ENCODE results near the gene SETD2.

SETD2 gene

DNA sequence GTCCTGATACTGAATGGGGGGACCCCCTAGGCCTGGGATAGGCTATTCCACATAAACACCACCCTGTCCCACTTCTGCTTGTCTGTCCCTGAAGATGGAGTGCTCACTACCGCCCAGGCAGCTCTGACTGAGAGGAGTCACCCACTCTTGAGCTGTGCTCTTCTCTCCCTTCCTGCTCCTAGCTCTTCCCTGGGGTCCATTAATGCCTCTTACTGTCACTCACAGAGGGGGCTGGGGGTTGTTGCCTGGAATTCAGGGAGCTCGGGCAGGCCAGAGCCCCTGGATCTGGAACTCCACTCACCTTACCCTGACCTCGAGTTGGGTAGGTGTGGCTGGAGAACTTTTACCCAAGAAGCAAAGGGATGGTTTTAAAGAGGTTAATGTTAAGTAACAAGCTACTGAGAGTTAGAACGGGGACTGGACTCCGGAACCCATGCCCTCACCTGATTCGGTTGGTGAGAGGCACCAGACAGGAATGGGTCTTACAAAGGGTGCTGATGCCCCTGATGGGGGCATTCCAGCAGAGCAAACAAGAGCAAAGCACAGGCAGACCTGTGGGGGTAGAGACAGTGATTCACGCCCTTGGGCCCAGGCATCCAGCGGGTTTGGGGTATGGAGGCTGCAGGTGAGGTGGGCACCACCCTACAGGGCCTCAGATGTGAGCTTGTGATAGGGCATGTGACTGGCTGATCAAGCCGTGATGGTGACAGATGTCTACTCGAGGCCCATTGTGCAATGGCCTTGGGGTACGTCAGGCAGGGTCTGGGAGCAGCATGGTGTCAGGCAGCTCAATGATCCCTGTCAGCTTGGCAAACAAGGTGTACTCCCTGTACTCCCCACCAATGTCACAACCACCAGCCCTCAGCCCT is 179.1 kb downstream of the SETD2 start:
- no peak for DNase-seq (ENCODE audit: low spot score)

- no peak for DNase-seq (ENCODE audit: low spot score)
Observed at GRCh38 chr3:46982546-46982945, 181.4 kb downstream of the SETD2 start.

GRCh38 chr3:46981932-46982471 is 181.9 kb downstream of the SETD2 start:
- DNase-seq (ENCODE audit: low spot score): no peak

GRCh38 chr3:46979958-46980497 is 183.9 kb downstream of the SETD2 start:
- no peak for DNase-seq (ENCODE audit: low spot score)

DNA sequence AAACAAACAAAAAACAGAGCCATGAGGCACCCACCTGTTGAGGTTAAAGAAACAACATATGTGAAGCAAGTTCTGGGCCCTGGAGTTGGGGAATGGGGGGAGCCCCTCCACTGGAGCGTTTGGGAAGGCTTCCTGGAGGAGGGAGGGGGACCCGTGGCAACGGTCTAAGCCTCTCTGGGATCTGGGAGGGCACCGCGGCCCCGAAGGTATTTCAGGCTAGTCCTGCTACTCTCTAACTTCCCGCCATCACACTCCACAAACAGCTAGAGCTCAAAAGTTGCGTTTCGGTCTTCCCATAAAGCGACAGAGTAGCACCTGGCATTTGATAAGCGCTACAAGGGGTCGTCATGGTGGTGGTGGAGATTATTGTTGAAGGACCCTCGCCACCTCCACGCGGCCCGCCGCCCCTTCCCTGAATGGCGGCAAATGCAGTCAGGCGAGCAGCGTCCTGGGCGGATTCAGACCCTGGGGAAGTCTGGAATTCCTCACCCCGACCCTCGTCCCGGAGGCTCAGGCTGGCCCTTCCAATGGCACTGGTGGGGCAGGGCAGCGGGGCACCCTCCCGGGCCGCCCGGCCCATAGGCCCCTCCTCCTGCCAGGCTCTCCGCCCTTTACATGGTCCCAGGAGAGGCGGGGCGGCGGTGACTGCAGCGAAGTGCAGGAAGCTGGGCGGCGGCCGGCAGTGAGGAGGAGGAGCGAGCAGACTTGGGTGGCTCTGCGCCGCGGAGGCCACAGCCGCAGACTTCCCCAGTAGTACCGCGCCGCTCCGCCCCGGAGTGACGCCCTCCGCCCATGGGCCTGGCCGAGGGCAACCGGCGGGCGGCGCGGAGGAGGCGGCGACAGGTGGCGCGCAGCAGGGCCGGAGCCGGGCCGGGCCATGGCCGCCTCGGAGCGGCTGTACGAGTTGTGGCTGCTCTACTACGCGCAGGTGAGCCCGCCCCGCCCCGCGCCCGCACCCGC is 184.6 kb downstream of the SETD2 start, which contains the start of gene NBEAL2:
Gene NBEAL2 (plus strand): TSS at position 682 of the 960 bp plus-strand sequence. CDS start 196 bp downstream, at position 878.
- DNase-seq (ENCODE audit: low spot score): peak; percentile 96

DNA sequence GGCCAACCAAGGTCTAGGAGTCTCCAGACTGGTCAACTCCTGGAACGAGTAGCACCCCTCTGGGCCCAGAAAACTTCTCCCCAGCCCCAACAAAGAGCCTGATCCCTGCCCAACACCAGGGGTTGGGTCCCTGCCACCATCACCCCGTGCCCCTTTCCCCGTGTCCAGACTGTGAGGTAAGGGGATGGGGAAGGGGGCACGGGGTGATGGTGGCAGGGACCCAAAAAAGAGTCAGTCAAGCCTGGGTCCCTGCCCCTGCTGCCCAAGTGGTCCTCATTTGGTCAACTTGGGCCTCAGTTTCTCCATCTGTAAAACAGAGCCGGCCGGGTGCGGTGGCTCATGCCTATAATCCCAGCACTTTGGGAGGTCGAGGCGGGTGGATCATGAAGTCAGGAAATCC is 185.5 kb downstream of the SETD2 start:
- no peak for DNase-seq (ENCODE audit: low spot score)

GRCh38 chr3:46977811-46978195 is 186.1 kb downstream of the SETD2 start:
- DNase-seq (ENCODE audit: low spot score): no peak

DNA sequence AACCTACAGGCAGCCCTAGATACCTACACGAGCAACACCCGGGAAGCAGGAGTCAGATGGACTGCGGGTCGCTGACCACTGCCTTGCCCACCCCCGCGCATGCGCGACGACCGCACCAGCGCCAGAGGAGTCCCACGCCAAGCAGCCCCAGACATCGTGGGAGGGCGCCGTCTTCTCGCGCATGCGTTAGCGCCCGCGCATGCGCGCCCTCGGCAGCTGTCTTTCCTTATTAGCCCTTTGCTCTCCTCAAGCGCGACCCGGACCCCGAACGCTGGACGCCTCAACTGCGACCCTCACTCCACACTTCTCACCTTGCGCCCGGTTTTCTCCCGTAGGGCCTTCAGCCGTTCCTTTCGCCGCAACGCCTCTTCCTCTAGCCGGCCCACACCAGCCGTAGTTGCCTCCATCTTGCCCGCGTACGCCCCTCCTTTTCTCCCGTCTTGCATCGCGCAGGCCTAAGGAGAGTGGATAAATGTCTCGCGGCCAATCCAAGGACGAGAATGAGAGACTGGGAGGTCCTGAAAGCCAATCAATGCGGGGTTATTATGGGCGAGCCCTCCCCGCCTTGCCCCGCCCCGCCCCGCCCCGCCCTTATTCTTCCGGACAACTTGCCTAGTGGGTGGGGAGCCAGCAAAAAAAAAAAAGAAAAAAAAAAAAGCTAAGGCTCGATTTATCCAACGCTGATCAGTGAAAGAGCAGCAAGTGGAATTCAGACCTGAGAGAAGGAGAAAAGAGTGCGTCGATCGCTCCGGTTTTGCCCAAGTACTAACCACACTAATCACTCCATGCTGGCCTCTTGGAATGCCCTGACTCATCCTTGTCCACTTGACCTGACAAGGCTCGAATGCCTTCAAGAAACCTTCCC is 187.4 kb downstream of the SETD2 start, which contains the start of gene CCDC12:
Gene CCDC12 (minus strand): TSS at position 420 of the 865 bp plus-strand sequence. CDS start 13 bp downstream, at position 407.
- DNase-seq (ENCODE audit: low spot score): peak; percentile 98

DNA sequence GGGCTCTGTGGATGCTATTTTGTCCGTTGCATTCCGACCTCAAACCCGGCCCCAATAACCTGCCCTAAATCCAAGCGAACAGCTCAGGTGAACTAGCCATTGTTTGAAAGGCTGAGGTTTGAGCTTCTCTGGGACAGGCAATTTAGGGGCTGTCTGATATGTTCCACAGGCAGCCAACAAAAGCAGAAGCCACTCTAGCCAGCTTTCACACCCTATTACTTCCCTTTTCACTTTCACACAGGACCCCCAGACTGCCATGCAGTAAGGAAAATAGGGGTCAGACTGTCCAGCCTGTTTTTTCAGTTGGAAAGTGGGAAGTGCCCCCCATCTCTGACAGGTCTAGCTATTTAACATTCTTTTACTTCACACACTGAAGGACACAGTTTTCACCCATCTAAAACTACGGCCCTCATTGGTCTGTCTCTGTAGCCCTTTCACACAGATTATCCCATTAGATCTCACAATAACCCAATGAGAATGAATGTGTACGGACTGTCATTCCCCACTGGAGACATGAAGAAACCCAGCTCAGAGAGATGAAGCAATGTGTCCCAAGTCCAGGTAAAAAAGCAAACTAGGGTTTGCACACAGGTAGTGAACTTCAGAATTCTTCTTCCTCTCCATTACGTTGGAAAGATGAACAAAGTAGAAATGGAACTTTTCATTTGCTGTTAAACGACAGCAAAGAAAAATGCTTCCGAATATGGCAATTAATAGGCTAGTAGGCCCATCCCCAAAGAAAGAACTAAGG is 189.3 kb downstream of the SETD2 start:
- DNase-seq (ENCODE audit: low spot score): no peak

DNA sequence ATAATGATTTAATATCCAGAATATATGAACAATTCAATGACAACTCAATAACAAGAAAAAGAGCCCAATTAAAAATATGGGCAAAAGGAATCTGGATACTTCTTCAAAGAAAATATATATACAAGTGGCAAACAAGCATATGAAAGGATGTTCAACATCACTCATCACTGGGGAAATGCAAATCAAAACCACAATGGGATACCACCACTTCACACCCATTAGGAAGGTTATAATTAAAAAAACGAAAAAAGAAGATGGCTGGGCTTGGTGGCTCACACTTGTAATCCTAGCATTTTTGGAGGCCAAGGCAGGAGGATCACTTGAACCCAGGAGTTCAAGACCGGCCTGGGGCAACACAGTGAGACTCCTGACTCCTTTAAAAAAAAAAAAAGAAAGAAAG is 191.5 kb downstream of the SETD2 start:
- no peak for DNase-seq (ENCODE audit: low spot score)

- no peak for DNase-seq (ENCODE audit: low spot score)
Observed at GRCh38 chr3:46971742-46972141, 192.2 kb downstream of the SETD2 start.

- DNase-seq (ENCODE audit: low spot score): no peak
Observed at GRCh38 chr3:46971151-46971550, 192.8 kb downstream of the SETD2 start.

GRCh38 chr3:46970391-46971091 is 193.4 kb downstream of the SETD2 start:
- no peak for DNase-seq (ENCODE audit: low spot score)

GRCh38 chr3:46968783-46969428 is 195.0 kb downstream of the SETD2 start:
- no peak for DNase-seq (ENCODE audit: low spot score)

GRCh38 chr3:46966811-46967210 is 197.1 kb downstream of the SETD2 start:
- DNase-seq (ENCODE audit: low spot score): no peak
